Stimulated activated CD8-positive, alpha-beta memory T cell treated with anti-CD3 and anti-CD28 coated beads, Interleukin-15, amount 100 ng/mL, for 24 hours (primary cell): ENCODE data around the gene SMIM38.

Experiments
- DNase-seq: peaks from one replicate; pipeline ENCODE4 v3.0.0-alpha.2; 2020; ENCODE audit warnings: low read depth

Gene SMIM38

GRCh38 chr11:69159150-69159852, 3.6 kb downstream of the SMIM38 start:
- no peak for DNase-seq

- DNase-seq = no peak
Measured at GRCh38 chr11:69160296-69161116, 4.8 kb downstream of the SMIM38 start.

GRCh38 chr11:69161117-69161407, 5.3 kb downstream of the SMIM38 start:
- no peak for DNase-seq

- DNase-seq = no peak
Measured at GRCh38 chr11:69162505-69162904, 6.8 kb downstream of the SMIM38 start.

- DNase-seq = no peak
Measured at GRCh38 chr11:69163842-69164241, 8.1 kb downstream of the SMIM38 start.

GRCh38 chr11:69164824-69165223, 9.1 kb downstream of the SMIM38 start:
- DNase-seq = no peak

GRCh38 chr11:69165775-69166174, 10.0 kb downstream of the SMIM38 start:
- no peak for DNase-seq

- DNase-seq = no peak
Measured at GRCh38 chr11:69166218-69167115, 10.7 kb downstream of the SMIM38 start.

- DNase-seq = no peak
Measured at GRCh38 chr11:69167130-69167915, 11.6 kb downstream of the SMIM38 start.

- DNase-seq = no peak
Measured at GRCh38 chr11:69167916-69168691, 12.4 kb downstream of the SMIM38 start.

- DNase-seq = no peak
Measured at GRCh38 chr11:69169479-69169878, 13.7 kb downstream of the SMIM38 start.

- no peak for DNase-seq
Measured at GRCh38 chr11:69170704-69171103, 15.0 kb downstream of the SMIM38 start.

- DNase-seq = no peak
Measured at GRCh38 chr11:69171476-69172240, 15.9 kb downstream of the SMIM38 start.

- no peak for DNase-seq
Measured at GRCh38 chr11:69172674-69173073, 16.9 kb downstream of the SMIM38 start.

GRCh38 chr11:69173331-69173730, 17.6 kb downstream of the SMIM38 start:
- no peak for DNase-seq

- no peak for DNase-seq
Measured at GRCh38 chr11:69173925-69174581, 18.3 kb downstream of the SMIM38 start.

- no peak for DNase-seq
Measured at GRCh38 chr11:69174841-69175240, 19.1 kb downstream of the SMIM38 start.

- no peak for DNase-seq
Measured at GRCh38 chr11:69178819-69179482, 23.2 kb downstream of the SMIM38 start.

- no peak for DNase-seq
Measured at GRCh38 chr11:69180226-69180625, 24.5 kb downstream of the SMIM38 start.
